Activated CD4-positive, alpha-beta T cell treated with anti-CD3 and anti-CD28 coated beads for 1 hour (primary cell): Measurements from ENCODE around the gene CHSY1.
"Not testable (repeated sequence)": the region's sequence is repeated elsewhere in the genome, so short reads cannot be mapped to it uniquely, and the experiment has no call there.

Source experiments
- DNase-seq: peaks from one replicate; pipeline ENCODE4 v3.0.0-alpha.2; 2020

The CHSY1 gene, protein sequence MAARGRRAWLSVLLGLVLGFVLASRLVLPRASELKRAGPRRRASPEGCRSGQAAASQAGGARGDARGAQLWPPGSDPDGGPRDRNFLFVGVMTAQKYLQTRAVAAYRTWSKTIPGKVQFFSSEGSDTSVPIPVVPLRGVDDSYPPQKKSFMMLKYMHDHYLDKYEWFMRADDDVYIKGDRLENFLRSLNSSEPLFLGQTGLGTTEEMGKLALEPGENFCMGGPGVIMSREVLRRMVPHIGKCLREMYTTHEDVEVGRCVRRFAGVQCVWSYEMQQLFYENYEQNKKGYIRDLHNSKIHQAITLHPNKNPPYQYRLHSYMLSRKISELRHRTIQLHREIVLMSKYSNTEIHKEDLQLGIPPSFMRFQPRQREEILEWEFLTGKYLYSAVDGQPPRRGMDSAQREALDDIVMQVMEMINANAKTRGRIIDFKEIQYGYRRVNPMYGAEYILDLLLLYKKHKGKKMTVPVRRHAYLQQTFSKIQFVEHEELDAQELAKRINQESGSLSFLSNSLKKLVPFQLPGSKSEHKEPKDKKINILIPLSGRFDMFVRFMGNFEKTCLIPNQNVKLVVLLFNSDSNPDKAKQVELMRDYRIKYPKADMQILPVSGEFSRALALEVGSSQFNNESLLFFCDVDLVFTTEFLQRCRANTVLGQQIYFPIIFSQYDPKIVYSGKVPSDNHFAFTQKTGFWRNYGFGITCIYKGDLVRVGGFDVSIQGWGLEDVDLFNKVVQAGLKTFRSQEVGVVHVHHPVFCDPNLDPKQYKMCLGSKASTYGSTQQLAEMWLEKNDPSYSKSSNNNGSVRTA

GRCh38 chr15:101251830-101252820 is at the start of gene CHSY1:
Gene CHSY1 (minus strand): TSS chr15:101252048. CDS start chr15:101251456, 592 bp downstream.
- DNase-seq: peak; percentile 72

- no peak for DNase-seq
These were observed 44.9 kb upstream of the CHSY1 start for GRCh38 chr15:101296418-101297405.

DNA sequence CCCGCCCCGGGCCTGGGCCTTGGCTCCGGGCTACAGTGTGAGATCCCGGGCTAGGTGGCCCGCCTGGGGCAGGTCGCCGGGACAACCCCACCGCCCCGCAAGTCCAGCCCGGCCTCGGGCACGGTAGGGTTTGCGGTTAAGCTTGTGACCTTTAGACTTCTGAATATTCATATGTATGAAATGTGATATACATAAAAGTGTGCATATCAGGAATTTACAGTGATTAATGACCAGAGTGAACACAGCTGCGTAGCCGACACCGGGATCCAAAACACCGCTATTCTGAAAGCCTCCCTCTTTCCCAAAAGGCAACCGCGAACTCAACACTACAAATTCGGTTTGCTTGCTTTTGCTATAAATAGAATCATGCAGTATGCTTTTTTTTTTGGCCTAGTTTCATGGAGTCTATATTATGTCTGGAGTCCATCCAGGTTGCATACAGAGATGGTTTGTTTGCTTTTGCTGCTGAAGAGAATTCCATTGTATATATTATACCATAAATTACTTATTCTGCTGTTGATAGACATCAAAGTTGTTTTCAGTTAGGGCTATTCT is 43.8 kb upstream of the CHSY1 start:
- no peak for DNase-seq

GRCh38 chr15:101294731-101295606 is 43.1 kb upstream of the CHSY1 start, which contains the start of gene SNRPA1:
Gene SNRPA1 (minus strand): TSS chr15:101295248. CDS start chr15:101295178, 70 bp downstream.
- peak; percentile 95 for DNase-seq

DNA sequence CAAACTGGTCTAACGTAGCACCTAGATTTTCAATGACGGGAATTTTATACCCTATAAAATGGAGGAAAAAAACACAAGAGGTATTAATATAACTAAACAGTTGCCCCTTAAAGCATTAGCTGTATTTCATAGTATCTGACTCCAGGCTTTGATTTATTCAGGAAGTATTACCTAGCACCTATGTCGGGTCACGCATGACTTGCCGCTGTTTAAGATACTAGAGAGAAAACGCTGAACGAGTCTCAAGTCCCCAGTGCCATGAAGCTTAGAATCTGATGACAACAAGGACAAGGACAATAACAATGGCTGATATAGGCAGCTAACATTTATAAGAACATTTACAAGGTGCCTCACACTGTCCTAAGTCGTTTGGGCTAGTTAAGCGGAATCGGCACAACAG is 41.3 kb upstream of the CHSY1 start:
- no peak for DNase-seq

GRCh38 chr15:101288905-101289513 is 37.2 kb upstream of the CHSY1 start:
- DNase-seq: no peak

DNA sequence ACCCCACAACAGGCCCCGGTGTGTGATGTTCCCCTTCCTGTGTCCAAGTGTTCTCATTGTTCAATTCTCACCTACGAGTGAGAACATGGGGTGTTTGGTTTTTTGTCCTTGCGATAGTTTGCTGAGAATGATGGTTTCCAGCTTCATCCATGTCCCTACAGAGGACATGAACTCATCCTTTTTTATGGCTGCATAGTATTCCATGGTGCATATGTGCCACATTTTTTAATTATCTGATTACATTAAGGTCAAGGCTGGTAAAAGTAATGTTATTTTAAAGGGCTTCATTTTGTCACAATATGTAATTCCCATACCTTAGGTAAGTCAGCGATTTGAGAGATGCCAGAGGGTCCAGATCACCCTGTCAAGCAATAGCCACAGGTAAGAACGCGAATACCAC is 35.5 kb upstream of the CHSY1 start:
- DNase-seq: not testable (repeated sequence)

DNA sequence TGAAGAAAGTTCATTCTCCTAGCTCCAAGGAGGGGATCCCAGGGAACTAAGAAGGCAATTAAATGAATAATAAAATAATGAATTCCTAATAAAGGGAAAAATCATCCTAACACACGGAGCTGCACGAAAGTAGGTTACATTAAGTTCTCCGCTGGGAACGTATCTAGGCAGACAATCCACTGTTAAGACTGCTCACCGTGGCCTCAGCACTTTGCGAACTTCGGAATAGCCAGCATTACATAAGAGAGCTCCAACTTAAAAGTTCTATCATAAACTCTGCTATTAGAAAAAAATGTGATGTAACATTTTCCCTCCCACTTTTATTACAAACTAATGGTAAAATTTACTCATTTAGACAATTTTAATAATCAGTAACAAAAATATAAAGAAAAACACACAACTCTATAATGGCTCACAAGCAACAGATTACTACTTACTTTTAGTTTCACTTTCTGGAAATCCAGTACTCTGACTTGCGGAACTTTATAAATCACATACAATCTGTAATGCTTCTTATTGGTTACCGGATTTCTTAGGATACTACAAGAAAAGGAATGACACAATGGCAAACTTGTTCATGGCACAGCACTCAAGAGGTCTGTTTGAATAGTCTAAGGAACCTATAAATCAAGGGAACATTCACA is 34.7 kb upstream of the CHSY1 start:
- DNase-seq: no peak

DNA sequence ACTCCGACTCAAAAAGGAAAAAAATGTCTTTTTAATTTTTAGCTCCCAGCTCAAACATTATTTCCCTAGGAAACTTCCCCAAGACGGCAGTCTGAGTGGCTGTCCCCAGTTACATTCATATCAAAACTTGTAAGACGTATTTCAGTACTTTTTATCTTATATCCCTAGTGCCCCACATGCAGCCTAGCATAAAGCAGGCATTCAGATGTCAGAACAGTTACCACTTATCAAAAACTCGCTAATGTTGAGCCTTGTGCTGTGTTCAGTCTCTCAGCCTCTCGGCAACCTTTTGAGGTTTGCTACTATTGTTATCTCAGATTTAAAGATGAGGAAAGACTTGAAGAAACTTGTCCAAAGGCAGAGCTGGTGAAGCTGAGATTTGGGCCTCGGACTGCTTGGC is 32.1 kb upstream of the CHSY1 start:
- no peak for DNase-seq

- no peak for DNase-seq
These were observed 28.2 kb upstream of the CHSY1 start for GRCh38 chr15:101280007-101280406.

- DNase-seq: no peak
These were observed 26.2 kb upstream of the CHSY1 start for GRCh38 chr15:101277943-101278564.

- DNase-seq: peak; percentile 78
These were observed 25.4 kb upstream of the CHSY1 start, which contains the start of gene SELENOS for GRCh38 chr15:101277038-101277822. Gene SELENOS (minus strand): TSS chr15:101277485. CDS start chr15:101277417, 68 bp downstream.

DNA sequence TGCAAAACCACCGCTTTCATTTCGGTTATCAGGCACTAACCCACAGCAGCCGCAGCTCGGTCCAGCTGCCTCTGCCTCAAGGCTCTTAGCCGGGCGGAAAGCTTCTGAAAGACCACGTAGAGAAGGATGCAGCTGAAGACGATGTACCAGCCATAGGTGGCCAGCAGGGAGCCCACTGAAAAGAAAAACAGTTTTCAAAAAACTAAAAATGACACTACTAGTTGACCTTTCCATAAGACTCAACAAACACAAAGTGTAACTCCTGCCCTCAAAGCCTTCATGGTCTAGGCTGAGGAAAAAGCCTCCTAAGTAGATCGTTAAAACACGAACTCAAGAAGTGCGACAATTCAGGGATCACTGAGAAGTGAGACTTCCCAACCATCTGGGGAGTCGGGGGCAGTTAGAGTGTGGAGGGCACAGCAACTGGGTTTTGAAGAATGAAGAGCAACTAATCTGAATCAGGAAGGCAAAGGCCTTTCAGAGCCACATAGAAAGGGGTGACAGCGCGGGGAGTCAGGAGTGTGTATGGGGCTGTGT is 24.7 kb upstream of the CHSY1 start:
- no peak for DNase-seq

DNA sequence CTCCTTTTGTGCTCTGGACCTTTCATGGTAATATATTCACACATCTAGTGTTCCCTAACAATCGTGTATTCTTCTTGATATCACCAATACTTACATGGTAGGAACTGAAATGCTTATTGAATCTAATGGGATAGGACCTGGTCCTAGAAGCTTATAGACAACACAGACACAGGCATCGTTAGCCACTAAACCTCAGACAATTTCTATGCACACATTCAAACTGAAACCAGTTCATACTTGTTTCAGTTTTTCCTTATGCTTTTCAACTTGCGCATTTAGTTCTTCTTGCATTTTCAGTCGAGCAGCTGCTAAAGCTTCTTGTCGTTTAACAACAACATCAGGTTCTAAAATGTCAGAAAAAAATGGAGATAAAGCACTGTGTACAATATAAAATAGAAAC is 23.2 kb upstream of the CHSY1 start:
- no peak for DNase-seq

DNA sequence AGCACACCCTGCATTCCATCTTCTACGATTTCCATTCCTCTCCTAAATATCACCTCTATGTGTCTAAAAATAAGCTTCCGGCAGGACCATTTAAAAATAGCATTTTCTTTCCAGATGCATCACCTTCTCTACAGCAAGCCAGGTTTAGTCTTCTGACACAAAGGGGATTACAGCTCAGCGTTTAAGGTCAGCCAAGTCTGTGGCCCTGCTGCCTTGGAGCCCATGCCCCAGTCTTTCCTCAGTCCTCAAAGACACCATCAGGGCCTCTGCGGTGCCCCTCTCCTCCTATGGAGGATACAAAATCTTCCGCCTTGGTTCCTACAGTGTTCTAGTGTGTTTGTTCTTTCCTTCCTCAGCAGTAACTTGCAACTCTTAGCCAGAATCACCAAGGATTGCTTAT is 21.7 kb upstream of the CHSY1 start:
- DNase-seq: no peak

DNA sequence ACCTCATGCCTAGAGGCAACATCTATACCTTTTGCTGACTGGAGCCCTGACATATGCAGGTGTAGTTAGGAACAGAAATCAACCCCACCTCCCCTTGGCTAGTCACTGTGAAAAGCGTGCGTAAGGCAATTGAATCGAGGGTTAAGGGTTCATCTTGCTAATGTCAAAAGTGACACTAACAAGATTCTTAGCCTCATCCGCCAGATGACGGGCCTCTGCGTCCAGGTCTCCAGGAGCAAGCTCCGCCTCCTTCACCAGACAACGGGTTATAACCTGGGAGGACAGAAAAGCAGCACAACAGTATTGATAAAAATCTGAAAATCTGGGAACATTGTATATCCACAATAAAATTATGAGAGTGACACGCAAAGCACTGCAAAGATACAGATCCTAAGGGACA is 20.7 kb upstream of the CHSY1 start:
- no peak for DNase-seq

GRCh38 chr15:101269479-101270223 is 17.8 kb upstream of the CHSY1 start:
- no peak for DNase-seq
